Erythroblast (primary cell): ENCODE results near the gene APH1B.

ENCODE experiments used
- DNase-seq, 2 experiments: peaks; one replicate each; lab custom pipeline; 2025; lab: John Stamatoyannopoulos, UW
- GATA1 ChIP-seq: IDR thresholded peaks from 2 replicates; pipeline ENCODE4 v1.6.1; 2011; ENCODE audit warnings: low read depth, mild to moderate bottlenecking, control low read depth, low read length, moderate library complexity
- POLR2A ChIP-seq: IDR thresholded peaks from 2 replicates; pipeline ENCODE4 v1.6.1; 2011; ENCODE audit warnings: mild to moderate bottlenecking, low read length

APH1B gene

DNA sequence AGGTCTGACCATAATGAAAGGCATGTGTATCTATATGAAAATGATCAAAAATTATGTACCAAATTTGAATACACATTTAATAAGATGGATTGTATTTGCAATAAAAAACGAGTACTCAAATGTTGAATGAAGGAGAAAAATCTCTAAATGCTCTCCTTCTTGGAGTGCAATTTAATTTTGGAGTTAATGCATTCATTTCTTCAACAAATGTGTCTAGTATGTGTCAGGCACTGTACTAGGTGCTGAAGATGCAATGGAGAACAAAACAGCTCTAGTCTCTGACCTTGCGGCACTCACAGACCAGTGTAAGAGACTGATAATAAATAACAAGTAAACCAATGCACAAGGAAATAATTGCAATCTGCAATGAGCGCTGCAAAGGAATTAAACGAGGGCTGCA is 75.4 kb downstream of the APH1B start:
- DNase-seq, result no peak
- TF ChIP-seq POLR2A (no peak), GATA1 (no peak)

- DNase-seq, result no peak
- no peak for TF ChIP-seq POLR2A
- TF ChIP-seq GATA1, result no peak
Measured at GRCh38 chr15:63353261-63353660, 75.9 kb downstream of the APH1B start.

DNA sequence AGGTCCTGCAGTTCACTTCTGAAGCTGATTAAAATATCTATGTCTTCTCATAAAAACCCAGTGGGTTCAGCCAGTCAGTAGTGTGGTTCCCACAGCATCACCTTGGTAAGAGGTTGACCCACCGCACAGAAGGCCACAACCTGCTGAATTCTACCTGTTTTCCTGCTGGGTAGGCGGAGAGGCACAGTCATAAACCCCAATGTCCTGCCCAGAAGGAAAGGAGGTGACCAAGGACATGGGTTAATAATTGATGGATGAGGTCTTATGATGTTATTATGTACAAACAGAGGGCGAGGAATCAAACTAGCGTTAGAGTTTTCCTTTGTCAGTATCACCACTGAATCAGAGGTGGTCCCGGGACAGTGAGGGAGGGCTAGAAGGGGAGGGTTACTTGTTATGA is 76.5 kb downstream of the APH1B start:
- no peak for DNase-seq
- TF ChIP-seq POLR2A, result no peak
- TF ChIP-seq GATA1, result no peak

DNA sequence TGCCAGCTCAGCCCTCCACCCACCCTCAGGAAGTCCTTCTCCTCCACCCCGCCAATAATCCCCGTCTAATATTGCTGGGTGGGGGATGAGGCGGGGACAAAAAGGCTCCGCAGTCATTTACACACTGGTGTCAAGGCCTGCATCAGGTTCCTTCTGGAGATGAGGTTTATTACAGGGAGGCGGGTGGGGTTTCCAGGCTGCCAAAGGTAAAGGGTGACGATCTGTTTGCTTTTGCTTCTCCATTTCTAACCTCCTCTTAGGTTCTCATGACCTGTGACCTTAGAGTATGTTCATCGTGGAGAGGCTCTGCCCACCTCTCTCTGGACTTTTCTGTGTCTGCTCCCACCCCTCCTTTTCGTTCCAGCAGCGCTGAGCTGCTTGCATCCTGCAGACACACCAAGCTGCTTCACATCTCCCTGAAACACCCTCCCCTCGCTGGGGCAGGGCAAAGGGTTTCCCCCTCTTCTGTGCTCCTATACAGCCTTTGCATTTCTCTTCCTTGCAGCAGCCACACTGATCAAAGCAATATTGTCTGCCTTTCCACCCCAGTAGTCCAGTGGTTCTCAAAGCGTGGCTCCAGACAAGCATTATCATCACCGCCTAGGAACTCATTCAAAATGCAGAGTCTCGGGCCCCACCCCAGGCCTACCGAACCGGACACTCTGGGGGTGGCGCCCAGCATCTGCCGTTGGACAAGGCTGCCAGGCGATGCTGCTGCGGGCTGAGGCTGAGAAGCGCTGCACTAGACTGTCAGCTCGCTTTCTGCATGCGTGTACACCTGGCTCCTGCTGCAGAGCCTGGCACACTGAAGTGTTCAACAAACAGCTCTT is 77.6 kb downstream of the APH1B start:
- DNase-seq, result no peak
- TF ChIP-seq POLR2A (no peak), GATA1 (no peak)

DNA sequence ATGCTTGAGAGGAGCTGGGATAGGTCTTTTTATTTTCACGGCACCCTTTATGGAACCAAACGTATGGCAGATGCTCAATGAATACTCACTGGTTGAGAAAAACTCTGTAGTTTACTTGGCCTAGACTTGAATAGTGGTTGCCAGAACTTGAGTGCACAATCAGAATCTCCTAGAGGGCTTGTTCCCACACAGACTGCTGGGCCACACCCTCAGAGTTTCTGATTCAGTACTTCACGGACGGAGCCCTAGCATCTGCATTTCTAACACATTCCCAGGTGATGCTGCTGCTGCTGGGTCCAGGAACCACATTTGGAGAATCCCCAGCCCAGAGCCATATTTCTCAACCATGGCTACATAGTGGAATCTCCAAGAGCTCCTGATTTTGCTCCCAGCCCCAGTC is 79.7 kb downstream of the APH1B start:
- TF ChIP-seq GATA1, result no peak
- TF ChIP-seq POLR2A, result no peak
- no peak for DNase-seq

DNA sequence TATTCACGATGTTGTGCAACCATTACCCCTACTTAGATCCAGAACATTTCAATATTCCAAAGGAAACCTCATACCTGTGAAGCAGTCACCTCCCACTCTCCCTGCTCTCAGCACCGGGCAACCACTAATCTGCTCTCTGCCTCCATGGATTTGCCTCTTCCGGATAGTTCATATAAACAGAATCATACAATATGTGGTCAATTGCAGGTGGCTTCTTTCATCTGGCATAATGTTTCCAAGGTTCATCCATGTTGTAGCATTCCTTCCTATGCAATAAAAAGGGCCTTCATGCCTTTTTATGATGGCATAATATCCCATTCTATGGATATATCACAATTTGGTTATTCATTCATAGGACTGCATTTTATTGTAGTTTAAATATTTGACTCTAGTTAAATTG is 80.3 kb downstream of the APH1B start:
- DNase-seq, result no peak
- TF ChIP-seq GATA1 (no peak), POLR2A (no peak)

GRCh38 chr15:63358241-63359029 is 81.0 kb downstream of the APH1B start:
- DNase-seq, result no peak
- TF ChIP-seq POLR2A (no peak), GATA1 (no peak)
